ENCODE data around the gene C17orf67.
"Not testable (repeated sequence)": the region's sequence is repeated elsewhere in the genome, so short reads cannot be mapped to it uniquely, and the experiment has no call there.

C17orf67 gene

GRCh38 chr17:56779322-56779721 lies 54.4 kb downstream of the C17orf67 start:
- DNase-seq (ENCODE audit: extremely low read depth in 1 of 2, low read depth in 1 of 2): no peak

GRCh38 chr17:56778898-56779297 lies 54.8 kb downstream of the C17orf67 start:
- no peak for DNase-seq (ENCODE audit: extremely low read depth in 1 of 2, low read depth in 1 of 2)

- DNase-seq (ENCODE audit: extremely low read depth in 1 of 2, low read depth in 1 of 2): no peak
These were observed 55.9 kb downstream of the C17orf67 start for GRCh38 chr17:56777859-56778258.

- no peak for DNase-seq (ENCODE audit: extremely low read depth in 1 of 2, low read depth in 1 of 2)
These were observed 59.1 kb downstream of the C17orf67 start for GRCh38 chr17:56774650-56775049.

GRCh38 chr17:56773124-56773523 lies 60.6 kb downstream of the C17orf67 start:
- no peak for DNase-seq (ENCODE audit: extremely low read depth in 1 of 2, low read depth in 1 of 2)

GRCh38 chr17:56772442-56772841 lies 61.3 kb downstream of the C17orf67 start:
- DNase-seq (ENCODE audit: extremely low read depth in 1 of 2, low read depth in 1 of 2): no peak

GRCh38 chr17:56771975-56772374 lies 61.7 kb downstream of the C17orf67 start:
- DNase-seq (ENCODE audit: extremely low read depth in 1 of 2, low read depth in 1 of 2): no peak

- DNase-seq (ENCODE audit: extremely low read depth in 1 of 2, low read depth in 1 of 2): no peak
These were observed 62.2 kb downstream of the C17orf67 start for GRCh38 chr17:56771563-56771962.

GRCh38 chr17:56770427-56770826 lies 63.3 kb downstream of the C17orf67 start:
- no peak for DNase-seq (ENCODE audit: extremely low read depth in 1 of 2, low read depth in 1 of 2)

GRCh38 chr17:56765449-56765848 lies 68.3 kb downstream of the C17orf67 start:
- DNase-seq (ENCODE audit: extremely low read depth in 1 of 2, low read depth in 1 of 2): no peak

- DNase-seq (ENCODE audit: extremely low read depth in 1 of 2, low read depth in 1 of 2): no peak
These were observed 70.7 kb downstream of the C17orf67 start for GRCh38 chr17:56762988-56763387.

GRCh38 chr17:56762144-56762543 lies 71.6 kb downstream of the C17orf67 start:
- DNase-seq (ENCODE audit: extremely low read depth in 1 of 2, low read depth in 1 of 2): no peak

GRCh38 chr17:56761387-56761786 lies 72.3 kb downstream of the C17orf67 start:
- DNase-seq (ENCODE audit: extremely low read depth in 1 of 2, low read depth in 1 of 2): no peak

- not testable (repeated sequence) for DNase-seq (ENCODE audit: extremely low read depth in 1 of 2, low read depth in 1 of 2)
These were observed 76.1 kb downstream of the C17orf67 start for GRCh38 chr17:56757611-56758010.

GRCh38 chr17:56756536-56756935 lies 77.2 kb downstream of the C17orf67 start:
- DNase-seq (ENCODE audit: extremely low read depth in 1 of 2, low read depth in 1 of 2): no peak

GRCh38 chr17:56755310-56755709 lies 78.4 kb downstream of the C17orf67 start:
- no peak for DNase-seq (ENCODE audit: extremely low read depth in 1 of 2, low read depth in 1 of 2)

GRCh38 chr17:56754523-56755208 lies 79.1 kb downstream of the C17orf67 start:
- DNase-seq (ENCODE audit: extremely low read depth in 1 of 2, low read depth in 1 of 2): no peak

- DNase-seq (ENCODE audit: extremely low read depth in 1 of 2, low read depth in 1 of 2): no peak
These were observed 81.4 kb downstream of the C17orf67 start for GRCh38 chr17:56752263-56752836.

GRCh38 chr17:56751145-56751738 lies 82.5 kb downstream of the C17orf67 start:
- no peak for DNase-seq (ENCODE audit: extremely low read depth in 1 of 2, low read depth in 1 of 2)

GRCh38 chr17:56744721-56745120 lies 89.0 kb downstream of the C17orf67 start:
- no peak for DNase-seq (ENCODE audit: extremely low read depth in 1 of 2, low read depth in 1 of 2)

- DNase-seq (ENCODE audit: extremely low read depth in 1 of 2, low read depth in 1 of 2): no peak
These were observed 91.1 kb downstream of the C17orf67 start for GRCh38 chr17:56742601-56743000.
